NCI-H1105 (cell line): ENCODE results near the gene GNG4.

Source experiments
- DNase-seq: peaks from one replicate; lab custom pipeline; 2025; lab: John Stamatoyannopoulos, UW

GNG4 gene

DNA sequence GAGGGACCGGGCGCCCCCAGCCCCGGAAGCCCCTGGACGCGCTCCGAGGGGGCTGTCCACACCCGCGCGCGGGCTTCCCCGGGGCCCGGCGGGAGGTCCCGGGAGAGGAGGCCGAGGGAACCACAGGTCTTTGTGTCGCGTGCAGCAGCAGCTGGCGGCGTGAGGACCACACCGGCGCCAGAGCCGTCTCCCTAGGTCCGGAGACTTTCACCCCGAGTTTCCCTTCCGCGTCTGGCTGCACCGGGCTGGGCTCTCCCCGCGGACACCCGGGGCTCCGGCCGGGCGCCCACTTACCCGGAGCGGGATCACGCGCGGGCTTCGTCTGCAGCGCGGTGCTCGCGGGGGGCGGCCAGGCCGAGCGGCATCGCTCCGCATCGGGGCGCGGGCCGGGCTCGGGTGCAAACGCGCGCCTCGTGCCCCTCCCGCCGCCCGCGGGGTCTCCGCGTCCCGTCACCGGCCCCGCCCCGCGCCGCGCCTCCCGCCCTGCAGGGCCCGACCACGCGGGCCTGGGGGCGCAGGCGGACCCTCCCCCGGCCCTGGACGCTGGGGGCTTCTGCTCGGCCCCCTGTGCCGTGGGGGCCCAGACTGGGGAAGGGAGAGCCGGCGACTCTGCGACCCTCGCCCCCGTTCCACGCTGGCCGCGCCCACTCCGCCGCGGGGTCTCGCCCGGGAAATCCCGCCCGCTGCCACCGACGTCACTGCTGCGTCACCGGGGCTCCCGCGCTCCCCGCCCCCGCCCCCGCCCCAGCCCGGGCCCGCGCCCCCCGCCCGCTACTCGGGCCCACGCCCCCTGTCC lies at the start of gene GNG4:
Gene GNG4, minus strand, starts transcription at position 417 of the 796 bp plus-strand sequence. CDS start 65,946 bp downstream, outside the sequence.
- peak; percentile 23 for DNase-seq

- no peak for DNase-seq
These were observed 47.9 kb upstream of the GNG4 start for GRCh38 chr1:235697508-235697907.

DNA sequence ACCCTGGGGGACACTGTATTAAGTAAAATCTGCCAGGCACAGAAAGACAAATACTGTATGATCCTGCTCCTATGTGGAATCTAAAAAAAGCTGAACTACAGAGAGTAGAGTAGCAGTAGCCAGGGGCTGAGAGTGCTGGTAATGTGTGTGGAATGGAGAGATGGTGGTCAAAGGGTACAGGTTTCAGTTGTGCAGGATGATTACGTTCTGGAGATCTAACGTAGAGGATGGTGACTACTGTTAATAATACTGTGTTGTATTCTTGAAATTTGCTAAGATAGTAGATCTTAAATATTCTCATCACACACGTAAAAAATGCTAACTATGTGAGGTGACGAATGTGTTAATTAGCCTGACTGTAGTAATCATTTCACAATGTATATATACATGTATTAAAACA lies 39.8 kb upstream of the GNG4 start:
- DNase-seq, result no peak

GRCh38 chr1:235688096-235688495 lies 38.5 kb upstream of the GNG4 start:
- DNase-seq, result no peak

GRCh38 chr1:235683653-235684052 lies 34.1 kb upstream of the GNG4 start:
- DNase-seq, result no peak

- no peak for DNase-seq
These were observed 32.6 kb upstream of the GNG4 start for GRCh38 chr1:235682216-235682615.

- no peak for DNase-seq
These were observed 30.1 kb upstream of the GNG4 start for GRCh38 chr1:235679644-235680043.

GRCh38 chr1:235679005-235679404 lies 29.4 kb upstream of the GNG4 start:
- DNase-seq, result no peak

DNA sequence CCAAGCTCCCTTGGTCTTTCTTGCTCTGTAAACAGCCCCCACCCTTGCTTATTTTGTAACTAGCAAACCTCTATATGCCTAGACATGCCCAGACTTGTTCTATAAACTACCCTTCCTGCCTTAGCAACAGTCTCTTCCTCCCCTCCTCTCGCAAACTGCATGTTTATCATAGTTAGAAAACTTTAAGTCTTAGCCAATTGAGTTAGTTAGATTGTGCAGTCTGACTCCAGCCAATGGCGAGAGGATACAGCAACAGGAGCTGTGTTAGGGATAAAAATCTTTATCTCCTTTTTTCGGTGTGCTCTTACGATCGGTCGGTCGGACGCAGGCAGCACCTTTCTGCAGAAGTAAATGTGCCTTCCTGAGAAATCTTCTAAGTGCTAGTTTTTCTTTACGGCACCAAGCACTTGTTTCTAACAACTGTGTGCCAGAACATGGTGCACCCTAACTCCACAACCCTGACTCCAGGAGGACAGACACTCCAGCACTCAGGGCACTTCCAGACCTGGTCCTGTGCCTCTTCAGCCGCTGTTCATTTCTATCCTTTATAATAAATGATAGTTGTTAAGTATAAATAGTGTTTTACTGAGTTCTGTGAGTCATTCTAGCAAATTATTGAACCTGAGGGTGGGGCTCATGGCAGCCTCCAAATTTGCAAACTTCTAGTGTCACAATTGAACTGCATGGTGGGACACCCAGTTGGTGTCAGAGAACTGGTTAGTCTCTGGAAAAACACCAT lies 25.7 kb upstream of the GNG4 start:
- no peak for DNase-seq

DNA sequence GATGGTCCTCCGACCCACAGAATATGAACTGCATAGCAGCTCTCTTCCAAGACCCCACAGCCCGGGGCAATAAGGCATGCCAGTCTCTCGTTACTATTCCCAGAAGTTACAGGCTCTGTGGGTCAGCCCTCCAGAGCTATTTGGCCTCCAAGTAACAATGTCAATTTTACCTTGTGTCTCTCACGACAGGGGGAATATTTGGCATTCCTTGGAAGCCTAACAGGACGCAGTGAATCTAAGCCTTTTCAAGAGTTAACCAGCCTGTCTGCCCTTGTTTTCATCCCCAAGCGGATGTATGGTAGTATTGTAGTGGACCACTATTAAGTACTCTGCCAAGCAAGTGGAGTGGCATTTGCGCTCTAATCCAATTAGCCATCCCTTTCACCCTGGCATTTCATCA lies 24.4 kb upstream of the GNG4 start:
- no peak for DNase-seq

DNA sequence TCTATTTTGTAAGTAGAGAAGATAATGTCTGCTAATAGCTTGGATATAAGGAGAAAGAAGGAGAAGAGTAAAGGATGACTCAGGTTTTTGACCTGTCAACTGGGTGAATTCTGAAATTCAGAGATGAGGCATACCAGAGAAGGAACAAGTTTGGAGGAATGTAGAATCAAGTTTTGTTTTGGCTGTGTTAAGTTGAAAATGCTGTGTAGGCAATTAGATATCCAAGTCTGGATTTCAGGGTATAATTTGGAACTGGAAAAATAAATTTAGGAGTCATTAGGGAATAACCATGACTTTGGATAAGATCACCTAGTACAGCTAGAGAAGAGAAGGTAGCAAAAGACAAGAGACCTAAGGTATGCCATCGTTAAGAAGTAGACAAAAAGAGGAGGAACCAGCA lies 22.4 kb upstream of the GNG4 start:
- DNase-seq, result no peak

DNA sequence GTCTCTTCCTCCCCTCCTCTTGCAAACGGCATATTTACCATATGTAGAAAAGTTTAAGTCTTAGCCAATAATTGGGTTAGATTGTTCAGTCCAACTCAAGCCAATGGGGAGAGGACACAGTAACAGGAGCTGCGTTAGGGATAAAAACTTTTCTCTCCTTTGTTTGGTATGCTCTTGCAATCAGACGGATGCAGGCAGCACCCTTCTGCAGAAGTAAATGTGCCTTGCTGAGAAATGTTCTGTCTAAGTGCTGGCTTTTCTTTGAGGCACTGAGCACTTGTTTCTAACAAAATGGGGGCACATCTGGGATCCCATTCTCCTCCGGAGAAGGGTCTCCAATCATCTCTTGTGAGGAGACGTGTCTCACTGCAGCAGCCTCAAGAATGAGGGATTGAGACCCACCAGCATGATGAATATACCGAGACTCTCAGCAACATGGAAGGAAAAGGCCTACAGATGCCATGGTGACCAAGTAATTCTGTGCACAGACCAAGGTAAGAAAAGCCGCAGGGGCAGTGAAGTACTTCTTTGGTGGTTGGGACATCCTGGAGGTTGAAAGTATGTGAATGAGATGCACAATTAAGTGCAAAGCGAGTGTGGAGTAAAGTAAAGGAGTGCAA lies 20.7 kb upstream of the GNG4 start:
- DNase-seq, result no peak

DNA sequence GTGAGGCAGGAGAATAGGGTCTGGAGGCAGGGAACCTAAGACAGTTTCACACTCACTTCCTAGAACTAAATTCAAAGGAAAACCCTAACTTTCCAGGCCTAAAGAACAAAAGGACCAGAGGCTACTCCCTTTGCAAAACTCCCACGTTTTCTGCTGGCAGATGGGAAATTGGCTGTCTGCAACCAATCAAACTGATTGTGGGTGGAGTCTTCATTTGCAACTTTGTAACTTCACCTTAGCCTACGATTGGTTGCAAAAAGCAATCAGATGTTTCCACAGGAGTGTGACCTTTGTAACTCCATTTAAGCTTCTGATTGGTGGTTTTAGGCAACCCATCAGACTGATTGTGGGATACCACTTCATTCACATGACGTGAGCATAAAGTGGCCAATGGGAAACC lies 19.7 kb upstream of the GNG4 start:
- DNase-seq, result no peak

- DNase-seq, result no peak
These were observed 14.0 kb upstream of the GNG4 start for GRCh38 chr1:235663628-235664027.

- no peak for DNase-seq
These were observed 12.0 kb upstream of the GNG4 start for GRCh38 chr1:235661568-235661967.

GRCh38 chr1:235659186-235659771 lies 9.7 kb upstream of the GNG4 start:
- no peak for DNase-seq

DNA sequence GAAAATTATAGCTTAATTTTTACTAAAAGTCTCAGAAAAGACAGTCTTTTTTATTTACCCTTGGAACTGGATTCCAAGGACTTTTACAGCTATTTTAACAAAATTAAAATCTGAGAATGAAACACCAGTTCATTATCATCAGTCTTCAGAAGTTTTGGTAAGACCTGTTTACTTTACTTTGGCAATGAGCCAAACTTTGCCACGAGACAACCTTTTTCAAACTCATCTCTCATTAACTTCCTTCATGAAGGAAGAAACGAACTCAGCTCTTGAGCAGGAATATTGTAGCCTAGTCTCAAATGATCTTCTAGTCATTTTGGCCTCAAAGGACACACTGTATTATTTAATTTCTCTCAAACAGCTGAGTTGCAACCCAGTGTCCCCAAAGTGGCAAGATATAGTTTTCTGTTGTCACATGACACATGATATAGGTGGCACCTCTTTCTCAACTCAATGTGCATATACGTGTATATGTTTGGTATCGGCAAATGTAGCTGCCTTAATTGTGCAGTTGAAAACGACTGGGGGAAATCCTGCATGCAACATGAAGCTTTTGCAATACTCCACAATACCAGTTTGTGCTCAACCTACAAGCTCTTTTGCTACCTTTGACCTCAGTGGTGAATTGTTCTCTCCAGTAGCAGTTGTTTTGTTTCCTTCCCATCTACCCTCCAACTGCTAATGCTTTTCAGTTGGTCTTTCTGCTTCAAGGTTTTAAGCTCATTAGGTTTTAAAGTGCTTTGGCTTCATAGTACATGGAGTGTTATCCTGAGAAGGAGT lies 8.4 kb upstream of the GNG4 start:
- no peak for DNase-seq

DNA sequence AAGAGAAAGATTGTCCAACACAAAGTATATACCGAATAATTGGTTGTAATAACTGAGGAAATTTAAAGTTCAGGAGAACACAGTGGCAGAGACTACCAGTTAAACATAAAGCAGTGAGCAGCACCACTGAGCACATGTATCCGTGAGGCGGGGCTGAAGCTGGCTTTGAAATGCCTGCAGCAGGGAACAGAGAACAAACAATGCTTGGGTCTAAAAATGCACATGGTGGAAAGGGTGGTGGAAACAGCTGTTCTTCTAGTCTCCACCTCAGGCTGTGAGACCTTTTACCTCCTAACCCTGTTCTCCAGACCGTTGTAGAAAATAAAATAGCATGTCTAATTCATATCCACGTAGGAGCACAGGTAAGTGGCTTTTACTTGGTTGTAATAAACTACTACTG lies 7.7 kb upstream of the GNG4 start:
- no peak for DNase-seq

DNA sequence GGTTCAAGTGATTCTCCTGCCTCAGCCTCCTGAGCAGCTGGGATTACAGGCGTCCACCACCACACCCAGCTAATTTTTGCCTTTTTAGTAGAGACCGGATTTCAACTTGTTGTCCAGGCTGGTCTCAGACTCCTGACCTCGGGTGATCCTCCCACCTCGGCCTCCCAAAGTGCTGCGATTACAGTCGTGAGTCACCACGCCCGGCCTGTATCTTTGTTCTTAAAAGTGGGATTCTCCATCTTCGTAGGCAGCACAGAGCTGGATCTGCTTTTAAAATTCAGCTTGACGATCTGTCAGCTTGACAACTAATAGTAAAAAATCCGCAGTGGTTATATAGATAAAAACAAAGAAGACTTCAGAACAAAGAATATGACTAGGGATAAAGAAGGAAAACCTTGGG lies 2.8 kb upstream of the GNG4 start:
- no peak for DNase-seq

DNA sequence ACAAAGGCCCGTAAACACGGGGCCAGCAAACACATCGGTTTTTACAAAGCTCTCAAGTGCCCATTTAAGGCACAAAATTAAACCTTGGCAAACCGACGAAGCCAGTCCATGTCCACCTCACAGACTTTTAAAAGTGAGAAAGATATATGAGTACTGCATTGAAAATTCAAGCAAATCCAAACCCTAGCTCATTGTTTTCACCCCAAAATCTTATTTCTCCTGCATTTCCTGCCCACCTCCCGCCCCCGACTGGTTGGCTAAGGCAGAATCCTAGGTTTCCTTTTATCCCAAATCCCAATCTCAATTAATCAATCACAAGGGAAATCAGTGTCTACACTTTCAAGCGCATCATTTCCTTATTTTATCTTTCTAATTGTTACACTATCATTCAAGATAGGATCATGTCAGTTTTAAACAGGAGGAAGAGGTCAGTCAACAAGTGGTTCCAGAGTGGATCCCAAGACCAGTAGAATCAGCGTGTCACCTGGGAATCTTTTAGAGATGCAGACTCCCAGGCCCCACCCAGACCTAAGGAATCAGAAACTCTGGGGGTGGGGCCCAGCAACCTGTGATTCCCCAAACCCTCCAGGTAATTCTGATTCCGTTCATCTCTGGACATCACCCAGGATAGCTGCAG lies 1.7 kb upstream of the GNG4 start:
- DNase-seq, result no peak
